ENCODE measurements around the gene MGLL.
A peak's percentile ranks its signal among the peaks of the same experiment; 100 is the strongest.

MGLL gene

DNA sequence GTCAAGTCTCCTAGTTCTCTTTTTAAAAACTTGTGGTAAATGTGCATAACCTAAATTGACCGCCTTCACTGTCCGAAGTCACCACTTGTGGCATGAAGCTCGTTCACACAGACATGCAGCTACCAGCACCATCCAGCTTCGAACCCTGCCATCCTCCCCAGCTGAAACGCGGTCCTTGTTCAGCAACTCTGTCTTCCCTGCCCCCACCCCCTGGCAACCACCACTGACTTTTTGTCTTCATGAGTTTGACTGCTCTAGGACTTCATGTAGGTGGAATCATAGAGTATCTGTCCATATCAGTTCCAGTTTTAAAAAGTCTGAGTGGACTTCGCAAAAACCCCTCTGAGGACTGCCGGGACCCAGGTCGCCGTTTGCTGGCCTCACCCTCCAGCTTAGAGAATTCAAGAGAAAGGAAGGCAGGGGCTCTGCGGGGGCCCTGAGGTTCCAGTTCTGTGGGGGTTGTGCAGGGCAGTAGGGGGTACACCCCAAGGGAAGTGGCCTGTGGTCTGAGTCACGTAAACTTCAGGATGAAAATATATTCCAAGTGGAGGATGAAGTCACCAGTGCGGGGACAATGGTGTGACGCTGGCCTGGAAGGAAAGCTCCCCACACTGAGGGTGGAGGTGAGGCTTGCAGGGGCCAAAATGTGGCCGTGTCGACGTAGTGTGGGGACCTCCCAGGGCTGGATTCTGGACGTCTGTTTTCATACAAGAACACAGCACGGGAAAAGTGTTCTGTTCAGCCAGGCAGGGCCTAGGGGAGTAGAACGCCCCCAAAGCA lies 82.0 kb downstream of the MGLL start:
- no peak overlapping the region for H3K4me3 ChIP-seq (ENCODE audit: low read depth in 1 of 5, low read length in 5 of 5)
- H3K36me3 ChIP-seq (ENCODE audit: control insufficient read depth in 5 of 5, insufficient read depth in 5 of 5, low read length in 5 of 5): peaks cover 0 to 28% (median 23%) of the 10 kb centered on the region in 5 donors
- no peaks in the 10 kb centered on the region for H3K27me3 ChIP-seq (ENCODE audit: control insufficient read depth in 5 of 5, insufficient read depth in 4 of 5, low read length in 5 of 5)
- H3K9me3 ChIP-seq (ENCODE audit: control insufficient read depth in 5 of 5, low read length in 5 of 5): no peaks in the 10 kb centered on the region
- H3K9ac ChIP-seq (ENCODE audit: low read length in 5 of 5): peak overlapping the region in 1 of 5 donors; percentile 59
- H3K27ac ChIP-seq (ENCODE audit: low read depth, low read length): peak overlapping the region; percentile 79
- H3K4me1 ChIP-seq (ENCODE audit: control insufficient read depth in 5 of 5, insufficient read depth in 5 of 5, low read length in 5 of 5): peaks cover 3 to 98% (median 86%) of the 10 kb centered on the region in 5 donors

DNA sequence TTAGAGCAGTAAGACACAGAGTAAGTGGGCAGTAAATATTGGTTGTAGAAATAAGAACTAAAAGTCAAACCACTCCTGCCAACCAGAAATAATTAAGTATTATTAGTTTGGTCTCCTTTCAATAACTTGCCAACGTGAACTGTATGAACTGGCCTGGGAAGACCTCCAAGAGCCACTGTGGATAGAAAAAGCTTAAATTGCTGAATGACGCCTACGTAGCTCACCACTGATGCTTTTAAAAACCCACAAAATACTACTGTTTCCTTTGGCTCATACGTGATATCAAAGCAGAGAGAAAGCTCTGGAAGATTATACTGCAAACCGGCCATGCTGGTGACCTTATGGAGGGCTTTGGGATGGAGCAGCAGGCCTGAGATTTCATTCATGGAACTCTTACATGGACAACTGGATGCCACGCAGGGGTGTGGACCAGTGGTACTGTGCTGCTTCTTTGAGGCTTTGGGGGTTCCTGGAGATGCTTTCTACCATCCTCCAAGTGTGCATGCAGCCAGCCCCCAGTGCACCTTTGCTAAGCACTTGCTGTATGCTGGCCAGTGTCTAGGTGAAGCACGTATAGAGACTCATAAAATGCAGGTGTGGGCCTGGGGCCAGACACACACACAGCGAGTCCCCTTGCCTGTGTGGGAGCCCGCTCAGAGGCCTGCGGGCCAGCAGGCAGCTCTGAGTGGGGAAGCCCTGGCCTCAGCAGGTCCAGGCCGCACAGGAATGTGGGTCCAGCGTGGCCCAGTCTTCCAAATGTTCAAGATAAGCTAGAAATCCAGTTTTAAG lies 82.8 kb downstream of the MGLL start:
- peak overlapping the region; percentile 79 for H3K27ac ChIP-seq (ENCODE audit: low read depth, low read length)
- peaks cover 0 to 21% (median 17%) of the 10 kb centered on the region in 5 donors for H3K36me3 ChIP-seq (ENCODE audit: control insufficient read depth in 5 of 5, insufficient read depth in 5 of 5, low read length in 5 of 5)
- H3K9me3 ChIP-seq (ENCODE audit: control insufficient read depth in 5 of 5, low read length in 5 of 5): no peaks in the 10 kb centered on the region
- peak overlapping the region in 1 of 5 donors; percentile 37 for H3K9ac ChIP-seq (ENCODE audit: low read length in 5 of 5)
- peaks cover 5 to 98% (median 86%) of the 10 kb centered on the region in 5 donors for H3K4me1 ChIP-seq (ENCODE audit: control insufficient read depth in 5 of 5, insufficient read depth in 5 of 5, low read length in 5 of 5)
- H3K4me3 ChIP-seq (ENCODE audit: low read depth in 1 of 5, low read length in 5 of 5): no peak overlapping the region
- no peaks in the 10 kb centered on the region for H3K27me3 ChIP-seq (ENCODE audit: control insufficient read depth in 5 of 5, insufficient read depth in 4 of 5, low read length in 5 of 5)

DNA sequence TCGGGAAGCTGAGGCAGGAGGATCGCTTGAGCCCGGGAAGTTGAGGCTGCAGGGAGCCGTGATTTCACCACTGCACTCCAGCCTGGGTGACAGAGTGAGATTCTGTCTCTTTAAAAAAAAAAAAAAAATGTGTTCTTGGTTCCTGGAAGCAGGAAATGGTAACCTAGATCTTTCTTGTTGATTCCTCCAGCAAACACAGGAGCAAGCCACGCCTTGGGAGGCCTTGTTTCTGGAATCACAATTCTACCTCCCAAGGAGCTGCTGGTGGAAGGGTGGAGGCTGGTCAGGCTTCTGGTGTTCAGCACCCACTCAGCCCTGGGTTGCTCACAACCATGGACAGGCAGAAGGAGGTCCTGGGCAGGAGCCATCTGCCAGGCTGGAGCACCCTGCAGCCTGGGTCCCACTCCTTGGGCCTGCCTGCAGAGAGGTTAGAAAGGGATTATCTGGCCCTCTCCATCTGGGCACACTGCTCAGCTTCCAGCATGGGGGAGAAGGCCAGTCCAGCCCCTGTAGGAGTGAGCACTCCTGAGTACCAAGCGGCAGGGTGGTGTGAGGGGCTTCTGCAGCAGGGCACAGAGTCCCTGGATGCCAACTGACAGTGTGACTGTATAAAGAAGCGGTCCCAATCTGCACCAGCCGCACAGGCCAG lies 84.0 kb downstream of the MGLL start:
- Histone ChIP-seq H3K36me3 (ENCODE audit: control insufficient read depth in 5 of 5, insufficient read depth in 5 of 5, low read length in 5 of 5) (peaks cover 0 to 28% (median 15%) of the 10 kb centered on the region in 5 donors), H3K9ac (ENCODE audit: low read length in 5 of 5) (peak overlapping the region in 1 of 5 donors; percentile 35), H3K4me3 (ENCODE audit: low read depth in 1 of 5, low read length in 5 of 5) (peak overlapping the region in 1 of 5 donors; percentile 23), H3K27ac (ENCODE audit: low read depth, low read length) (peak overlapping the region; percentile 79), H3K4me1 (ENCODE audit: control insufficient read depth in 5 of 5, insufficient read depth in 5 of 5, low read length in 5 of 5) (peaks cover 5 to 99% (median 86%) of the 10 kb centered on the region in 5 donors), H3K9me3 (ENCODE audit: control insufficient read depth in 5 of 5, low read length in 5 of 5) (no peaks in the 10 kb centered on the region), H3K27me3 (ENCODE audit: control insufficient read depth in 5 of 5, insufficient read depth in 4 of 5, low read length in 5 of 5) (no peaks in the 10 kb centered on the region)

DNA sequence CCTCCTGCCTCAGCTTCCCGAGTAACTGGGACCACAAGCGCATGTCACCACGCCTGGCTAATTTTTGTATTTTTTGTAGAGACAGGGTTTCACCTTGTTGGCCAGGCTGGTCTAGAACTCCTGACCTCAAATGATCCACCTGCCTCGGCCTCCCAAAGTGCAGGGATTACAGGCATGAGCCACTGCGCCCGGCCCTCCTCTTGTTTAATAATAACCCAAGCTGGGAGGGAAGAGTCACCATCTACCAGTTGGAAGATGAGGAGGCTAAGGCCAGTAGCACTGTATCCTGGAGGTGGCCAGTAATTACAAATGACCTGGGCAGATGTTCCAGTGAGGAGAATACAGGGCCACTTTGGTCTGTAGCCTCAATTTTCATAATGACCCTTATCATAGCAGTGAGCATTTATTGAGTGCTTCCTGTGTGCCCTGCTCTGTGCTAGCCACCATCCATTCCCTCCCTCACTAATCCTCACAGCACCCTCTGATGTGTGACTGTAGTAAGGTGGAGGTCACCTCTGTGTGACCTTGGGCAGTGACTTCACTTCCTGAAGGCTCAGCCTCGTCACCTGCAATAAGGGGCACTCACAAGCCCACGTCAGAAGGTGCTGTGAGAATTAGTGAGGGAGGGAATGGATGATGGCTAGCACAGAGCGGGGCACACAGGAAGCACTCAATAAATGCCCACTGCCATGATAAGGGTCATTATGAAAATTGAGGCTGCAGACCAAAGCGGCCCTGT lies 85.3 kb downstream of the MGLL start:
- Histone ChIP-seq H3K4me3 (ENCODE audit: low read depth in 1 of 5, low read length in 5 of 5) (no peak overlapping the region), H3K9ac (ENCODE audit: low read length in 5 of 5) (no peak overlapping the region), H3K36me3 (ENCODE audit: control insufficient read depth in 5 of 5, insufficient read depth in 5 of 5, low read length in 5 of 5) (peaks cover 0 to 28% (median 15%) of the 10 kb centered on the region in 5 donors), H3K9me3 (ENCODE audit: control insufficient read depth in 5 of 5, low read length in 5 of 5) (no peaks in the 10 kb centered on the region), H3K4me1 (ENCODE audit: control insufficient read depth in 5 of 5, insufficient read depth in 5 of 5, low read length in 5 of 5) (peaks cover 12 to 99% (median 90%) of the 10 kb centered on the region in 5 donors), H3K27ac (ENCODE audit: low read depth, low read length) (peak overlapping the region; percentile 93), H3K27me3 (ENCODE audit: control insufficient read depth in 5 of 5, insufficient read depth in 4 of 5, low read length in 5 of 5) (no peaks in the 10 kb centered on the region)

DNA sequence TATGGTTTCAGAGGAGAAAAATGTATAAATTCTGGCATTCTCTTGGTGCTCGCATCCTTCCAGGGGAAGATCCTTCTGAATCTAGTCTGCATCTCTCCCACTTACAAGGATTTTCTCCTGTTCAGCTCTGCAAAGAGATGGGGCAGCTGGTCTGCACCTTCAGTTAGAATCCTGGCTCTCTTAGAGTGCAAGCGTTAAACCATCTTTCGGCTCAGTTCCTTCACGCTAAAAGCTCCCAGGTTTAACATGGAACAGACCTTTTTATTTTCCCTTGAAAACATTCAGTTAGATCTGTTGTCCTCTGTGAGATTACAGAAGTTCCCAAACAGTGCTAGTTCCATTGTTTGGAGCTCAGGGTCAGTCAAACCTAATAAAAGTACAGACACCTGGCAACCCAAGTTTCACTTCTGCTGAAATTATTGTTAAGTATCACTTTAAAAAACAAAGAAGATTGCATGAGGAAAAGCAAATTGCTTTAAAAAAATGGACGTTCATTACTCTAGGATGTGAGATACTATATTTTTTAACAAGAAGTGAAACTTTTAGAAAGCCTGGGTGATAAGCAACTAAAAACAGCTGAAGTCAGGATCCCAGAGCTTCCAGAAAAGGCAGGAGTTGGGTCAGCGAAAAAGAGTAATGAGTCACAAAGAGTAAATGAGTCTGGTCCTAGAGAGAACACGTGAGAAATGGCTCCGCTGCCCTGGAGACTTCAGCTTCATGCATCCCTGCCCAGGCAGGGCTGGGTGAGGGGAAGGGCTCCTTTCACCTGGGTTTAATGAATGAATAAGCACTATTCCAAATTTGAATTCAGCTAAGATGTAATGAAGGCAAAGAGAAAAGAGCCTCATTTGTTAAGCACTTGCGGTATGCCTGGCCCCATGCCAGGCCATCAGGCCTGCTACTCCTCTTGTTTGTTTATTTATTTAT lies 86.3 kb downstream of the MGLL start:
- Histone ChIP-seq H3K4me3 (ENCODE audit: low read depth in 1 of 5, low read length in 5 of 5) (peak overlapping the region in 1 of 5 donors; percentile 9), H3K9ac (ENCODE audit: low read length in 5 of 5) (peak overlapping the region in 1 of 5 donors; percentile 13), H3K27me3 (ENCODE audit: control insufficient read depth in 5 of 5, insufficient read depth in 4 of 5, low read length in 5 of 5) (no peaks in the 10 kb centered on the region), H3K36me3 (ENCODE audit: control insufficient read depth in 5 of 5, insufficient read depth in 5 of 5, low read length in 5 of 5) (peaks cover 0 to 21% (median 13%) of the 10 kb centered on the region in 5 donors), H3K9me3 (ENCODE audit: control insufficient read depth in 5 of 5, low read length in 5 of 5) (no peaks in the 10 kb centered on the region), H3K27ac (ENCODE audit: low read depth, low read length) (peak overlapping the region; percentile 93), H3K4me1 (ENCODE audit: control insufficient read depth in 5 of 5, insufficient read depth in 5 of 5, low read length in 5 of 5) (peaks cover 13 to 98% (median 97%) of the 10 kb centered on the region in 5 donors)

DNA sequence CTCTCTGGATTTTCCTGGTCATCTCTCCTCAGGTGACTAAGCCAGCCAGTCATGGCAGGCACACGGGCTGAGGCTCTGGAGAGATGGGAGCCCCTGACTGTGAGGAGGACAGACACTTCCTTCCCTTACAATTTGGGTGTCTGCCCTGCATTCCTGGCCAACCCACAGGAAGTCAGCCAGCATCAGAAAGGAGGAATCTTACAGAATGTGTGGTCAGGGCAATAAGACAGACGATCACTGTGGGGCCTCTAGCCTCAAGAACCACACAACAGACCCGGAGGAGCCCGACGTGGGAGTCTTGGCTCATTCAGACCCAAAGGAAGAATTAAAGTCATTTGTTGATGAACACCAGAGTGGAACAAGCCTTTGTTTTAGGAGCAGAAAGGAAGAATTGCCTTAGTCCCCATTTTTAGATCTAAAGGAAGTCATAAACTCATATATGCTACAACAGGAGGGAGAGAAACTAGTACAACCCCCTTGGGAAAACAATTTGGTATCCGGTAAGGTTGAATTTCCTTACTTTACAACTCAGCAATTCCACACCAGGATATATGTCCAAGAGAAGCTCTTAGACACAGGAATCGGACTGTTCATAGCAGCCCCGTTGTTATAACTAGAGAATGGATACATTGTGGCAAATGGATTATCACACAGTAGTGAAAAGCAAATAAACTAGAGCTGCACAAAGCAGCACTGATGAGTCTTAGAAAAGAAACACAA lies 87.4 kb downstream of the MGLL start:
- Histone ChIP-seq H3K9ac (ENCODE audit: low read length in 5 of 5) (peak overlapping the region in 2 of 5 donors; percentile 39 to 43), H3K9me3 (ENCODE audit: control insufficient read depth in 5 of 5, low read length in 5 of 5) (no peaks in the 10 kb centered on the region), H3K4me3 (ENCODE audit: low read depth in 1 of 5, low read length in 5 of 5) (peak overlapping the region in 4 of 5 donors; percentile 5 to 24 (median 17)), H3K36me3 (ENCODE audit: control insufficient read depth in 5 of 5, insufficient read depth in 5 of 5, low read length in 5 of 5) (peaks cover 0 to 25% (median 10%) of the 10 kb centered on the region in 5 donors), H3K27ac (ENCODE audit: low read depth, low read length) (peak overlapping the region; percentile 93), H3K4me1 (ENCODE audit: control insufficient read depth in 5 of 5, insufficient read depth in 5 of 5, low read length in 5 of 5) (peaks cover 21 to 98% (median 96%) of the 10 kb centered on the region in 5 donors), H3K27me3 (ENCODE audit: control insufficient read depth in 5 of 5, insufficient read depth in 4 of 5, low read length in 5 of 5) (no peaks in the 10 kb centered on the region)

DNA sequence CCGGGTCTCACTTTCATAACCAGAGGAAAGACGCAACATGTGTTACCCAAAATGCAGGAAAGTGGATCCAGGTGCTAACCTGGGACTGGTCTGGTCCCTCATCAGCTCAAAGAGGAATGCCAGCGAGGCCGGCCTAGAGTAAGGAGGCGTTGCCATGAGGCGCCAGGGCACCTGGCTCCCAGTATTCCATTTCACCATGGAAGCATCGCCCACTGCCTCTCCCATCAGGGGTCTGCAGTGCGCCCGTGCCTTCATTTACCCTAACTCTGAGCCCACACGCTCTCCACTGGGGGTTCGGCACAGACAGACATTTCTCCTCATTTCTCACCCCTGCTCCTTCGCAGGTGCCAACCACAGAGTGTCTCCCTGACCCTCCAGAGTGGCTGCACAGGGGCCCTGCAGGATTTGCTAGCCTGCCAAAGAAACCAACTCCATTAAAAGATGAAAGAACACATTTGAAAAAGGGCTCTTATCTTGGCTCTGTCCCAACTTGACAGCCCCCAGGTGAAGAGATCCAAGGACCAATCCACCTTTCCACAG lies 88.1 kb downstream of the MGLL start:
- H3K27me3 ChIP-seq (ENCODE audit: control insufficient read depth in 5 of 5, insufficient read depth in 4 of 5, low read length in 5 of 5): no peaks in the 10 kb centered on the region
- no peak overlapping the region for H3K9ac ChIP-seq (ENCODE audit: low read length in 5 of 5)
- H3K4me3 ChIP-seq (ENCODE audit: low read depth in 1 of 5, low read length in 5 of 5): peak overlapping the region in 3 of 5 donors; percentile 14 to 24 (median 20)
- peak overlapping the region; percentile 93 for H3K27ac ChIP-seq (ENCODE audit: low read depth, low read length)
- H3K36me3 ChIP-seq (ENCODE audit: control insufficient read depth in 5 of 5, insufficient read depth in 5 of 5, low read length in 5 of 5): peaks cover 0 to 22% (median 6%) of the 10 kb centered on the region in 5 donors
- no peaks in the 10 kb centered on the region for H3K9me3 ChIP-seq (ENCODE audit: control insufficient read depth in 5 of 5, low read length in 5 of 5)
- peaks cover 21 to 98% (median 95%) of the 10 kb centered on the region in 5 donors for H3K4me1 ChIP-seq (ENCODE audit: control insufficient read depth in 5 of 5, insufficient read depth in 5 of 5, low read length in 5 of 5)

DNA sequence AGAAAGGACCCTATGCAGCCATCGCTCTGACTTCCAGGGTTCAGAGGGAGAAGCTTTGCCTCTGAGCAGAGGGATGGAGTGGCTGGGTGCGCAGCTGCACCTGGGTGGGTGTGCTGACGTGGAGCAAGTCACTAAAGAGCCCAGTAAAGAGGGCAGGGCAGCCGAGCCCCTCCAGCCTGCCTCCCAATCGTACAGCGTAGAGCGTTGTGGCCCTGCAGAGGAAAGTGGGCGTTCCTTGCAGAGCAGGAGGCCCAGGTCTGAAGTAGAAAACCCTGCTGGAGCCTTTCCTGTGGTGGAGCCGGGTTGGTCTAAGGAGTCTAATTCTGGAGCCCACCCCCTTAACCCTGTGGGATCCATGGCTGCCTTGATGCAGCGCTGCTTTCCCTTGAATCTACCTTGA lies 88.5 kb downstream of the MGLL start:
- Histone ChIP-seq H3K27me3 (ENCODE audit: control insufficient read depth in 5 of 5, insufficient read depth in 4 of 5, low read length in 5 of 5) (no peaks in the 10 kb centered on the region), H3K9me3 (ENCODE audit: control insufficient read depth in 5 of 5, low read length in 5 of 5) (no peaks in the 10 kb centered on the region), H3K36me3 (ENCODE audit: control insufficient read depth in 5 of 5, insufficient read depth in 5 of 5, low read length in 5 of 5) (peaks cover 0 to 22% (median 6%) of the 10 kb centered on the region in 5 donors), H3K9ac (ENCODE audit: low read length in 5 of 5) (no peak overlapping the region), H3K4me1 (ENCODE audit: control insufficient read depth in 5 of 5, insufficient read depth in 5 of 5, low read length in 5 of 5) (peaks cover 21 to 94% (median 90%) of the 10 kb centered on the region in 5 donors), H3K4me3 (ENCODE audit: low read depth in 1 of 5, low read length in 5 of 5) (no peak overlapping the region), H3K27ac (ENCODE audit: low read depth, low read length) (peak overlapping the region; percentile 93)

All from subcutaneous abdominal adipose tissue (tissue), 5 donors.